ENCODE data around the gene CTU2.
A peak's percentile ranks its signal among the peaks of the same experiment; 100 is the strongest.

The CTU2 gene

DNA sequence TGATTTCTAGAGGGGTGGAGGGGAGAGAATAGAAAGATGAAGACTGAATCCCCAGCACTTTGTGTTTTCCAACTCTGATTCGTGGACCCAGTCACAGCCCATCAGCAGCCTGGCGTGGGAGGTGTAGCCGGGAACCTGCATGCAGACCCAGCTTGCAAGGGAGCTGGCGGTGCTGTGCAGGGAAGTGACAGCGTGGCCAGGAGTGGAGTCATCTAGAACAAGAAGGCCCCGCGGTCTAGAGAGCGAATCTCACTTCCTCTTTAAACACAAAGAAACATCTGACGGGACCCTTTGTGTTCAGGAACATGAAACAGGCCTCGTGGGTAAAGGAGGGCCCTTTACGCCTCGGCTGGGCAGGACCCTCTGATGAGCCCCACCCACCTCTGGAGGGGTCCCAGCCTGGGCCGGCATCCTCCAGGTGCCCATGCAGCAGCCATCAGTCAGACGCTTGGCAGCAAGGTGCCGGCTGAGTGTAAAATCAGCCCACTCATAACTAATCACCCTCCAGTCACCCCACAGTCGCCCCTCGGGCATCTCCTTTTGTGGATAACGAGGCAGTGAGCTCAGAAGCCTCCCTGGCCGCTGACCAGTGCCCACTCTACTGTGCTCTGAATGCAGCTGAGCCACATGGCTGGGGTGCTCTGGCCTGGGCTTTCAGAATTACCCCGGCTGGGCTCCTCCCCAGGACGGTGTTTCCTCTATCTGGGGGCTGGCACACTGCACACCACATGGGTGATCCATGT is 24.4 kb upstream of the CTU2 start:
- DNase-seq: peak; percentile 93

DNA sequence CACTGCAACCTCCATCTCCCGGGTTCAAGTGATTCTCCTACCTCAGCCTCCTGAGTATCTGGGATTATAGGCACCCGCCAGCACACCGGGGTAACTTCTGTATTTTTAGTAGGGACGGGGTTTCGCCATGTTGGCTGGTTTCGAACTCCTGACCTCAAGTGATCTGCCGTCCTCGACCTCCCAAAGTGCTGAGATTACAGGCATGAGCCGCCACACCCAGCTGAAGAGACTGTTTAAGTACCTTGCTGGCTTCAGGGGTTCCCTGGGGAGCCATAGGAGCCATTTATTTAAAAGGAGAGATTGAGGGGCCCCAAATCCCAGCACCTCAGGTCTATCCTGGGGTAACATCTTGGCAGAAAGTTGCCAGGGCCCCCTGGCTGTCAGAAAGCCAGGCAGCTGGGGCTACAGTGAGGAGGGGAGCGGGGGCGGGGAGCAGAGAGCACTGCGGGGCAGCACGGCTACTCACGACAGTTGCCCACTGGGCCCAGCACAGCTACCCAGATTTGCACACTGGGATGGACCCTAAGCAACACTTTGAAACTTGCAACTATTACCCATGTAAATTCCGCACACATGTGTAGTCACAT is 21.6 kb upstream of the CTU2 start:
- no peak for DNase-seq

DNA sequence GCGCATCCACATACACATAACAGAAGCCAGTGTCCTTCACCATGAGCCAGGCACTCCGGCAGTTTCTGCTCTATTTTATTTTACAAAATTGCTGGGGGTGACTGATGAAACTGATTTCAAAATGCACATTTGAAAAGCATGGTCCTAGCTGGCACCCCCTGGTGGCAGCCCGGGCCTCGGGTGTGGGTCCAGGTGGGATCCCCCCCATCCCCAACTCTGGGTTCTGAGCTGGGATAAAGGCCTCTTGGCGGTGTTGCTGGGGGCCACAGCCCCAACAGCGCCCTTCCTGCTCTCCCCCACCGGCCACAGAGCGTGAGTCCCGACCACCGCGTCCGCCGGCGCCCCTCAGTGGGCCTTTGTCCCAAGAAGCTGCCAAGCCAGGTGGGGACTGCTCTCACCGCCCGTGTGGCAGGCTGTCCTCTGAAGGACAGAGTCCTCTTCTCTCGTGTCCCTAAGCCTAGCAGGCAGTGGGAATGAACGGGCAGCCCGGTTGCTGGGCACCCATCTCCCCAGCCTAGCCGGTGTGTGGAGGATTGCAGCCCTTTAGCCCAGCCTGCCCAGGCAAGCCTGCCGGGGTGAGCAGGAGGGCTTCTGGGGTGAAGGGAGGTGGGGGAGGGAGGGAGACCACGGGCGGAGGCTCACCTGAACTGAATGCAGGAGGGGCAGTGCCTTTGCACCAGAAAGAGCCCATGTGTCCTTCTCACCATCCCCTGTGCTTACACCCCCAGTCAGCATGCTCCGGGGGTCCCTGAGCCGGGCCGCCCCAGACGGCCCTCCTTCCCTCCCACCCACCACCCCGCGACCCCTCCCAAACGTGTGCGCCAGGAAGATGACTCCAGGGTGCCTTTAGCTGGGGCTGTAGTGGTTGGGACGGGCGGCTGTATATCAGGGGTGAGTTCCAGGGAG is 20.9 kb upstream of the CTU2 start:
- peak; percentile 81 for DNase-seq

DNA sequence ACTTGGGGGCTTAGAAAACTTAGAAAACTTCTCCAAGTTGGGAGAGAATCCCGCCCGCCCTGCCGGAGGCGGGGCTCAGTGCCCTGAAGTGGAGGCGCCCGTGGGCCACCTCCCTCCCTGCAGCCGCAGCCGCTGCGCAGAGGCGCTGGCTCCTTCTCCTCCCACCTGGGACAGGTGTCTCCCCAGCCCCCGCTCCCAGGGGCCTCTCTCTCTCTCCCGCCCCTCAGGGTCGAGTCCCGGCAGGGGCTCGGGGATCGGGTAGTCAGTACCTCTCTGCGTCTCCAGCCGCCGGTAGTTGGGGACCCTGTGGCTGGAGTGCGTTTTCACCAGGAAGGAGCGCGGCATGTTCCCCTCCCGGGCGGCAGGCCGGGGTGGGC is 20.3 kb upstream of the CTU2 start:
- DNase-seq: no peak

DNA sequence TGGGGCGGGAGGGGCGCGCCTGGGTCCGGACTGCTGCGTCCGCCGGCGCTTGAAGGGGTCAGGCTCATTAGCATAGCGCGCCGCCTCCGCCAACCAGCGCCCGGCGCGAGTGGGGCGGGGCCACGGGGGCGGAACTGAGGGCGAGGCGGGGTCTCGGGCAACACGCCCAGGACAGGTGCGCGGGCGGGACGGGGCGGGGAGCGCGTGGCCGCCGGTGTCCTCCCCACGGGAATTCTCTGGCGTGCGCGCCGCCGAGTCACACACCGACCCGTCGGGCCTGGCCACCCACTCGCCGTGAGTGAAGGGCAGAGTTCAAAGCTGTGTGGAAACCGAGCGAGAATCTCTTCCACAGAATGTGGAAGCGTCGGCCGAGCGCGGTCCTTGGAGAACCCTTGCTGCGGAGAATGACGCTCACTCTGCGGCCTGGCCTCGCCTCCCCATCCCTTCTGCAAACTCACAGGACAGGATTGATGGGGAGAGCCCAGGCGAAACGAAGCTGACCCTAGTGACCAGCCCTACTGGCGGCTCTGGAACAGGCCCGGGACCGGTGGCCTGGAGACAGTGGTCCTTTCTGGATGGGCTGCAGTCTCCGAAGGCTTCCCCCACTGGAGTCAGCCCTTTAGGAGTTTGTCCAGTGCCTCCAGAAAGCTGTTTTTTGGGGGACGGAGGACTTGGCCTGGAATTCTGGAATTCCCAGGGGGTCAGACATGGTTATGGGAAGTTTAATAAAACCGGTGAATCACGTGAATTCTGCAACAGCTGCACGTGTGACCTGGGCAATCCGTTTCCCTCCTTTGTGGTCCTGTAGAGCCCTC is 19.7 kb upstream of the CTU2 start, which contains the start of gene SNAI3:
TSS of gene SNAI3 (minus strand) at position 69 of the 815 bp plus-strand sequence. CDS start 101 bp downstream, outside the sequence.
- DNase-seq: peak; percentile 89

DNA sequence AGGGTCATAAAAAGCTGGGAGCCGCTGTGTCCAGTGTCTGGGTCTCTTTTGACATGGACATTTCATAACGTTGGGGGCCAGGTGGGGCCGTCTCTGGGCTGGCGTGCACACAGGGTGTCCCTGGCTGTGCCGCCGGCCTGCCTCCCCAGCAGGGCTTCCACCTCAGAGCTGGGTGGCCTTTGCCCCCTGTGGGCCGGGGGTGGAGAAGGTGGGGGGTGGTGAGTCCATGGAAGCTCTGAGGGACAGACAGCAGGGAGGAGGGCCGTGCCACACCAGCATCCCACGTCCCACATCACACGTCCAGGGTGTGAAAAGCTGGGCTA is 19.1 kb upstream of the CTU2 start:
- DNase-seq: no peak

DNA sequence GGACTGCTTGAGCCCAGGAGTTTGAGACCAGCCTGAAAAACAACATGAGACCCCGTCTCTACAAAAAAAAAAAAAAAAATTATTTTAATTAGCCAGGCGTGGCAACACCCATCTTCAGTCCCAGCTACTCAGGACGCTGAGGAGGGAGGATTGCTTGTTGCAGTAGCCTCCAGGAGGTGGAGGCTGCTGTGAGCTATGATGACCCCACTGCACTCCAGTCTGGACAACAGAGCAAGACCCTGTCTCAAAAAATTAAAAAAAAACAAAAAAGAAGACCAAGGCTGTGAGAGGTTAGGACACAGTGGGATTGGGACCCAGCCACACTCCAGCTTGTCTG is 18.7 kb upstream of the CTU2 start:
- no peak for DNase-seq

DNA sequence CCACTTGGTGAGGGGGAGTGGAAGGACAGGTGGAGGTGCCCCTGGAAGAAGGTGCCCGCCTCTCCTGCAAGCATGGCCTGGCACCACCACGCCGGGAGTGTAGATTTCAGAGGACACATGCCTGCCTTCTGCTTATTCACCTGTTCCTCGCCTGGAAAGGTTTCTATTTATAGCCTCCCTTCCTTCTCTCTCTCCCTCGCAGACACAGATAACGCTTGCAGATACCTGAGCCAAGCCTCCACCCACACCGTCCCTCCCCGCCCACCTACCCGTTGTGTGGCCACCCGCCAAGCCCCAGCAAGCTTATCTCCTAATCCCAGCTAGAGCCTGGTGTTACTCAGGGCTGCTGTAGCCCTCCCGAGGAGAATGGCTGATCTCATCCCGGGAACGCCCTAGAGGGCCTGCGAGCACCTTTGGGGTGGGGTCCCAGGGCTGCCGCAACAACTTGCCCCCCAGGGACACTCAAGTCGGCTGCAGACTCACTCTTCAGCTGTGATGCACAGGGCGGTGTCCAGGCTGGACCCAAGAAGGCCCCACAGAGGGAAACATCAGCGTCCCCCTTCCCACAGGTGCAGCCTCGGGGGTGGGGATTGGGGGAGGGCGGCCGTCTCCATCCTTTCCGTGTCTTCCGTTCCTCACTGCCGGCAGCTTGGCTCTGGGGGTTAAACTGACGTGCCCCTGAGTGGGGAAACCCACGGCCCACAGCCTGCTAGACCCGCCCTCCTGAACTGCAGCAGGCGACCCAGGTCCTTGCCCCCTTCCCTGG is 18.1 kb upstream of the CTU2 start:
- DNase-seq: no peak

DNA sequence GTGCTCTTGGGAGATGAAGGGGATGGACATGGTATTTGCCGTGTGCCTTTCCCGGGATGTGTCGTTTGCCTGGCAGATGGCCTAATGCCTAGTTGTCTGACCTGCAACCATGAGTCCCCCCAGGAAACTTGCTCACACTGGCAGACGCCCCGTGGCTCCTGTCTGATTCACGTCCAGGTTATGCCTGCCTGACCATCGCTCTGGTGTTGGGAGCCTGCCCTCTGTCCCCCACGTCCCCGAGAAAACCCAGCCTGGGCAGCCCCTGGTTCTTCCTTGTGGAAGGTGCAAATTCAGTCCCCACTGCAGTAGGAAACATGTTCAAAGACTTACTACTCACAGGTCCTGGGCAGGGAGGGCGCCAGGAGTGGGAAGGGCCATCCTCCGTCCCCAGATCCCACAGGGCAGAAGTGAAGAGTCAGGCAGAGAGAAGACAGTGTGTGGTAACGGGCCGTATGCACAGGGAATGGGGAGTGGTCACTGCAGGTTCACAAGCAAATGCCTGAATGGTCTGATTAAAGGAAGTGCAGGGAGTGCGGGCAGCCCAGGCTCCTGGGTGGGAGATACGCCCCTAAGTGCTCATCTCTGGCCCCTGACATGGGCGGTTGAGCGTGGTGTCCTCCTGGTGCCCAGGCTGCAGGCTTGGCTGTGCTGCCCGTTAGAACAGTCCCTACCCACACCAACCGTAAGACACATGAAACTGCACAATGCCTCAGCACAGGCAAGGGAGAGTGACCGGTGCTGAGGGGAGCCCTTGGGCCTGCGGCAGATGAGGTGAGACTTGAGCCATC is 15.8 kb upstream of the CTU2 start:
- no peak for DNase-seq

DNA sequence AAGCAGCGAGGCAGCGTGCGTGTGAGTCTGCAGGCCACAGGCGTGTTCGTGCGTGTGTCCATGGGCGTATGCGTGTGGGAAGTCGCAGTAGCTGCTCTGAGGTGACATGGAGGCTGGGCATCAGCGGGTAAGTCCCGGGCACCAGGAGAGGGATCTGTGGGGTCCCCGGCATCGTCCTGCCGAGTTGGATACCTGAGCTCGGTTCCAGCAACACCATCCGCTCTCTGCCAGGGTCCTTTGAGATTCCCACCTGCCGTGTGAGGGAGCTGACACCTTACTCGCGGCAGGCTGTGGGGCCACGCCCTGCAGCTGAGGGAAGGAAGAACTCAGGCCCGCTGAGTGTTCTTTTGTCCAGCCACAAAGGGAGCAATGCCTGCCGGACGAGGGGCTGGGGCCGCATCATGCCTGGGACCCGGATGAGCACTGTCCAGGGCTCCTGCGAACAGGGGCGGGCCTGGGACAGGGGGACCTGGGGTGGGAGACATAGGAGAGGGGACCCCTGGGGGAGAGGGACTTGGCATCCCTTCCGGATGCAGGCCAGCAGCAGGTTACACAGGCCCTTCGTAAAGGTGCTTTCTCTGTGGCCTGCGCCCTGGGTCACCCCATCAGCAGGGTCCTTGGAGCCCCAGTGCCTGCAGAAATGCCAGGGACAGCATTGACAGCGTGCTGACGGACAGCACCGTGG is 15.0 kb upstream of the CTU2 start:
- no peak for DNase-seq

DNA sequence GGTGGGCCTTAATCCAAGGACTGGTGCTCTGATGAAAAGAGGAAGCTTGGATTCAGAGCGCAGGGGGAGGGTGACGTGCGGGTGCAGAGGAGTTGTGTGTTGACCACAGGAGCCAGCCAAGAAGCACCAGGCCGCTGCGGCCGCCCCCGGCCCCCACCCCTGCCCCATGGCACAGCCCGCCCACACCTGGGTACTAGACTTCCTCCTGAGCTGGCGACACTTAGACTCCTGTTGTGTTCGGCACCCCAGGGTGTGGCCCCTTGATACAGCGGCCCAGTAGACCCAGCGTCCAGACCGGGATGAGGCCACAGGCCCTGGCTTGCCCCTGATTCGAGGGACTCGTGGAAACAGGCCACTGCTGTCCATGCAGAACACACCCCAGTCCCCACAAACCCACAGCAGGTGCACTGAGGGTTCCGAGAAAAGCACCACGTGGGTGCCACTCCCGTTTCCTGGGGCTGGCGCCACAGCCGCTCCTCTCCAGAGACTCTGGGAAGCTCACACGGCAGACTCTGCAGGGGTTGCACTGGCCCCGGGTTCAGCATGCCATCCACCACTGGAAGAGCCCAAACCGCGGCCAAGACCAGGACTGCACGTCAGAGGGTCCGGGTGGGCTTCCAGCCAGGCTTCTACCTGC is 14.3 kb upstream of the CTU2 start:
- peak; percentile 76 for DNase-seq

DNA sequence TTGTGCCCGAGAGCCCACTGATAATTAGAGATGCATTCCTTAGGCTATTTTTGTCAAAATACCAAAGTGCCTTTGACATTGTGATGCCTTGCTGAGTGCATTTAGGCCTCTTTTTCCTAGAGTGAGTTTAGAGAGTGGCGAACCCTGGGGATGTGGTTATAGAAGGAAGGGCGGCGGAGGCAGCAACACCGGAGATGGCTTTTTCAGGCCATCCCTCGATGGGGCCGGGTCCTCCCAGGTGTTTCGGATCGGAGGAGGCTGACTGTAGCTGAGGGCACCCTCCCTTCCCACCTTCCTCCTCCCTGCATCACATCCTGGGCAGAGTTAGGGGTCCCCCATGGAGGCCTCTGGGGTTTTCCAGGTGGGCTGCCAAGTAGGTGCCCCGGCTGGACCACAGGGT is 13.4 kb upstream of the CTU2 start:
- no peak for DNase-seq

DNA sequence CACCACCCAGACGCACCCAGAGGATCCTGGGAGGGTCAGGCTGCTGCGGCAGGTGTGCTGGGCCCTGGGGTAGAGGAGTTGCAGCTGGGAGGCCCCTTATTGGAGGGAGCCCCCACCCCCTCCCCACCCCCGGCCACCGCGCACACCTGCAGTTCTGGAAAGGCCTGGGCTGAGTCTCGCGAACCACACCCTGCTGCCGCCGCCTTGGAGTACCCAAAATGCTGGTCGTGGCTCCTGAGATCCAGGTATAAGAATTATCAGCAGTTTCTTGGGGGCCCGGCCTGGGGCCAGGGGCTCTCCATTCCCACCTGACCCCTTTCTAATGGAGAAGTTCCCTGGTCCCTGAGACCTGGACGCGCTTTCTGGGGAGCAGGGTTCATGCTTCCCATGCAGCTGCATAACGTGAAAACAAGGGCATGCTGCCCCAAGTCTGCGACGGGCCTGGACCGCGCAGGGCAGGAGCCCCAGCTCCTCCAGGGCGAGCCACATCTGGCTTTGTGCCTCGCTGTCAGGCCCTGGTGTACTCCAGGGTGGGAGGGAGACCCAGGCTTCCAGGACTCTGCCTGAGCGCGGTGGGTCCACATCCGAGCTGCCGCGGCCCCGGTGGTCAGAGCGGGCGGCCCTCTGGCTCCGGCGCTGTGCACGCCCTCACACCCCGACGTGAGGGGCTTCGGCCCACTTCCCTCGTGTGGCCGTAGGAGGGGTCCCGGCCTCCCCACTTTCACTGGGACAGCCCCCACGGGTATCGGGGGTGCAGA is 12.7 kb upstream of the CTU2 start:
- no peak for DNase-seq

DNA sequence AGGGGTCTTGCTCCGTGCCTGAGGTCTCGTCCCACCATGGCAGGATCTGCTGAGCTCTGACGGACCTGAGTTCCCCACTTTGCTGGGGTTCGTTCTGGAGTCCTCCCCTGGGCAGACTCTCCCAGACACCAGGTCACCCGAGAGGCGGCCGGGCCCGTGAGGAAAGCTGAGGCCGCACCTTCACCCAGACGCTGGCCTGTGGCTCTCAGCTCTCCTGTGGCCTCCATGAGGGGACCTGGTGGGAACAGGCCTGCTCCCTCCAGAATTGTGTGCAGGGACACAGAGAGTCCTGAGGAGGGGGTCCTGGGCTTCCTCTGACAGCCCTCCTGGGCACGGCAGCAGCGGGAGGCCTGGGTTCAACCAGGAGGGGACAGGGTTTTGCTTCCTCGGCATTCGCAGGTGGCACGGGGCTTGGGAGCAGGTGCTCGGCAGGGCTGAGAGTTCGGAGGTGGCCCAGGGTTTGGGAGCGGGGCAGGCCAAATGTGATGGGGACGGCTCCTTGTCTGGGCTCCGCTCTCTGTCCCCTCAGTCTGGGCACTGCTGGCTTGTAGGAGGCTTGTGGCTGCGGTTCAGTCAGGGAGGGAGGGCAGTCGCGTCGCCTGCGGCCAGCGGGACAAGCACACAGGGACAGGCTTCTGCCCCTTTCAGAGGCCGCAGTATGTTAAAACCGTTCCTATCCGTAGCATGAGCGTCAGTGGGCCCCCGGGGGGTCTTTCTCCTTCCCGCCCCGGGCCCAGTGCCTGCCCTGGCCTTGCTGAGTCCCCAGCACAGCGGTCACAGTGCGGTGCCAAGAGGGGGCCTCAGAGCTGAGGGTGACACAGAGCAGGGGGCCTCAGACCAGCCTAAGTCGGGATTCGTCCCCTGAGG is 11.8 kb upstream of the CTU2 start:
- DNase-seq: no peak

DNA sequence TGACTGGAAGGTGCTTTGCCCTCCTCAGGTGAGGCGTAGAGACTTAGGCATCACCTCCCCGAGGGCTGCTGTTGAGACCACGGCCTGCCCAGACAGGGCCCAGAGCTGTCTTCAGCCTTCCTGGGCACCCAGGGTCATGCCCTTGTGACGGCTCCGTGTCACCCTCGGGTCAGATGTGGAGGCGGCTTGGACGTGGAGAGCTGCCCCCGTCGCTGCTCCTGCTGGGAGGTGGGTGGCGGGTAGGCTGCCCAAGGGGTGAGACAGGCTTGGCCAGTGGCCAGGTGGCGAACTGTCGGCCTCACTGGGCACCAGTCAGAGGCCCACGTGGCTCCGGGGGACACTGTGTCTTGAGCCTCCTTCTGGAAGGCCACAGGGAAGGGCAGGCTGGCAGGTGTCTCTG is 11.1 kb upstream of the CTU2 start:
- no peak for DNase-seq

DNA sequence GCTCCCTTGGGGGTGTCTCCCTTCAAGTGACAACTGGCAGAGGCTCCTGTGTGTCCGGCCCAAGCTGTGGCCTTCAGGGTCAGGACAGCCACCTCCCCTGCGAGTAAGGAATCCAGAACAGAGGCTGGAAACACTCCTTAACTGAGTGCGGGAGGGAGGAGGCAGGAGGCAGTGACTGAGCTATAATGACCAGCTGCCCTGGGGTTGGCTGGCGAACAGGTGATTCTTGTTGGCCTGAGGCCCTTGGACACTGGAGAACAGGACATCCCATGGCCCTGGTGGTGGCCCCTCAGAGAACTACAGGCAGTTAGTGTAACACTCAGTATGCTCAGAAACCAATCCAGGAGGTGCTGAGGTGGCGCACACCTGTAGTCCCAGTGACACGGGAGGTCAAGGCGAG is 10.6 kb upstream of the CTU2 start:
- DNase-seq: no peak

DNA sequence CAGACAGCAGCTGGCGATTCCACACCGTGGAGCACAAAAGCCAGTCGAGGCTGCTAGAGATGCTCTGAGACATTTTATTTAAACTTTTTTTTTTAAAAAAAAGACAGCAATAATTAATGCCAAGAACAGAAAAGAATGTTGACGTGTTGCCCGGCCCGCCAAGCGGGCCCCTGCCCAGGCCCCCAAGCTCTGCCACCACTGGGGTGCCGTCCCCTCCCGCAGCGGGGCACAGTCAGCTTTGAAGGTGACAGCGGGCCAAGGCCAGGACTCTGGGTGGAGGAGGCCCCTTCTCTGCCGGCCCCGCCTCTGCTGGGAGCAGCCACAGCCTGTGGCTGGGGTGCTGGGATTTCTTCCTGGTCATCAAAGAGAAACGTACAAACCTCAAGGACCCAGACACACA is 9.9 kb upstream of the CTU2 start:
- DNase-seq: no peak

DNA sequence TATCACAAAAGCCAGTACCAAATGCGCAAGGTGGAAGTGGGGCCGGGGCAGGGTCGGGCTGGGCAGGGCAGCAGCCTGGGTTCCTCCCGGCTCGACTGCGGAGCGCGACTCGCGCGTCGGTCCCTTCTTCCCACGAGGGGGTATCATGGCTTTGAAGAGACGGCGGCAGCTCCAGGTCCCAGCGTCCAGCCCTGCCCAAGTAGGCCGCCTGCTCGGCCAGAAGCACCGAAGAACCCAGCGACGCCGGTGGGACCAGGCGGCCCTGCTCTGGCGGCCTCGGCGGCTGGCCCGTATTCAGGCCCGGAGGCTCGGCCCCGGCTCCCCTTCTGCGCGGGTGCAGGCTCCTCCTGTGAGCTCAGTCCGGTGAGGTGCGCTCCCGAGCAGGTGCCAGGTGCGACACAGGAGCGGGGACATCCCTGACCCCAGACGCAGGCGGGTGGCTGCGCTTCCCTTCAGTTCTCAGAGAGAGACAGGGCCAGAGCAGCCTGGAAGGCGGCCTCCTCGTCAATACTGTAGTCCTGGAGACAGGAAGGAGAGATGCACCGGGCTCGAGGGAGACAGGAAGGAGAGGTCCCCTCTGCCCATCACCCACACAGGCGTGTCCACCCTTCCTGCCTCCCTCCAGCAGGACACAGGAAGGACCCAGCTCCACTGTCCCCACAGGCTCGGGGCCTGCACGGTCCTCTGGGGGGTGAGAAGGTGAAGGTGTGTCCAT is 9.0 kb upstream of the CTU2 start:
- DNase-seq: no peak

All from inflammatory macrophage treated with lipopolysaccharide for 4 hours (primary cell).